Measurements from ENCODE around the gene PRR36. TPM values are rescaled to one million over a fixed set of nuclear protein-coding genes. Genes with fewer than 3 reads are reported as not detected.

The PRR36 gene
- total RNA-seq, 6 donors from 2014 or later, result 0.46 to 9.4 (median 2.7) TPM

GRCh38 chr19:7910321-7911161 is 36.4 kb upstream of the PRR36 start:
- Histone ChIP-seq H3K36me3 (peaks cover 26 to 59% (median 55%) of the 10 kb centered on the region in 4 donors), H3K27ac (no peak overlapping the region), H3K4me3 (no peak overlapping the region), H3K4me1 (peaks cover 6 to 23% (median 13%) of the 10 kb centered on the region in 4 donors), H3K9me3 (no peaks in the 10 kb centered on the region), H3K27me3 (peaks cover 0 to 5% (median under 1%) of the 10 kb centered on the region in 4 donors)
- TF ChIP-seq EP300 (IDR thresholded peaks at IDR 0.05) (no peak), POLR2AphosphoS5 (IDR thresholded peaks at IDR 0.05) (no peak), POLR2A (IDR thresholded peaks at IDR 0.05) (no peak), CTCF (IDR thresholded peaks at IDR 0.05) (no peak)
- 94 to 97% methylated on average over 29 to 36 of the region's 54 CpGs for WGBS, 2 donors
- ATAC-seq (ENCODE audit: low FRiP score in 2 of 2) (no peak), DNase-seq (peak in 1 of 2 donors; percentile 75)

DNA sequence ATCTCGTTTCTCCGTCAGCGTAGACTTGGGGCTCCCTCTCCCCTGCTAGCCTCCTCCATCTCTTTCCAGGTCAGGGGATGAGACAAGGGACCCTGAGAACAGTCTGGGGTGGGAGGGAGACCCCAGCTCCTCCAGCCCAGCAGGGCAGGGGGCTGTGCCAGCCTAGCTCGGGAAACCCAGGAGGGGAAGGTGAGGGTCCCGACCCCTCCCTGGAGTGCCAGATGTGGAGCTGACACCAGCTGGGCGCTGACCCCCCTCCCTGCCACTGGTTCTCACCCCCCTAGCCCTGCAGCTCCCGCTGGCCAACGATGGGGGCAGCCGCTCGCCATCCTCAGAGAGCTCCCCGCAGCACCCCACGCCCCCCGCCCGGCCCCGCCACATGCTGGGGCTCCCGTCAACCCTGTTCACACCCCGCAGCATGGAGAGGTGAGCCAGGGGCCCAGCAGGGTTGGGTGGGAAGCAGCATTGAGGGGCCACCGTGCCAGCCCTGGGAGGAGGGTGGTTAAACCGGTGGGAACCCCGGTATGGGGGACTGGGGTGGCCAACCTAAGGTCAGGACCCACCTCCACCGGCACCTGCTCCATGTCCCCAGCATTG is 35.4 kb upstream of the PRR36 start:
- no peak for TF ChIP-seq EP300 (IDR thresholded peaks at IDR 0.05)
- TF ChIP-seq CTCF (IDR thresholded peaks at IDR 0.05), result no peak
- no peak for TF ChIP-seq POLR2AphosphoS5 (IDR thresholded peaks at IDR 0.05)
- TF ChIP-seq POLR2A (IDR thresholded peaks at IDR 0.05), result no peak
- DNase-seq (peak in 1 of 2 donors; percentile 81), ATAC-seq (ENCODE audit: low FRiP score in 2 of 2) (no peak)
- Histone ChIP-seq H3K36me3 (peaks cover 26 to 63% (median 55%) of the 10 kb centered on the region in 4 donors), H3K9me3 (no peaks in the 10 kb centered on the region), H3K27ac (no peak overlapping the region), H3K27me3 (no peaks in the 10 kb centered on the region), H3K4me3 (no peak overlapping the region), H3K4me1 (peaks cover 16 to 29% (median 21%) of the 10 kb centered on the region in 4 donors)
- WGBS, 2 donors, result 89 to 91% methylated on average over 7 to 11 of the region's 21 CpGs

- ATAC-seq (ENCODE audit: low FRiP score in 2 of 2), result no peak
- peak in 1 of 2 donors; percentile 75 for DNase-seq
- peaks cover 26 to 63% (median 55%) of the 10 kb centered on the region in 4 donors for H3K36me3 ChIP-seq
Measured at GRCh38 chr19:7908742-7909461, 34.7 kb upstream of the PRR36 start.

More at GRCh38 chr19:7908742-7909461, 34.7 kb upstream of the PRR36 start:
- Histone ChIP-seq H3K9me3 (no peaks in the 10 kb centered on the region), H3K27ac (no peak overlapping the region), H3K4me1 (peaks cover 19 to 33% (median 24%) of the 10 kb centered on the region in 4 donors), H3K4me3 (no peak overlapping the region), H3K27me3 (no peaks in the 10 kb centered on the region)
- no peak for TF ChIP-seq CTCF (IDR thresholded peaks at IDR 0.05)
- no peak for TF ChIP-seq POLR2AphosphoS5 (IDR thresholded peaks at IDR 0.05)
- TF ChIP-seq POLR2A (IDR thresholded peaks at IDR 0.05), result no peak
- no peak for TF ChIP-seq EP300 (IDR thresholded peaks at IDR 0.05)
- 93 to 96% methylated on average over 11 to 16 of the region's 19 CpGs for WGBS, 2 donors
